CD4-positive, alpha-beta T cell treated with Interleukin-6 for 4 hours (primary cell): ENCODE data around the gene MCM8.
"Not testable (repeated sequence)": the region's sequence is repeated elsewhere in the genome, so short reads cannot be mapped to it uniquely, and the experiment has no call there.

ENCODE experiments used
- DNase-seq: peaks from one replicate; pipeline ENCODE4 v3.0.0-alpha.2; 2020; ENCODE audit warnings: mixed read lengths

MCM8 gene

GRCh38 chr20:6007529-6008103 is 57.2 kb downstream of the MCM8 start:
- DNase-seq, result no peak

- DNase-seq, result peak; percentile 7
Observed at GRCh38 chr20:6008254-6008653, 57.8 kb downstream of the MCM8 start.

GRCh38 chr20:6012179-6012578 is 61.7 kb downstream of the MCM8 start:
- DNase-seq, result no peak

GRCh38 chr20:6014017-6014416 is 63.6 kb downstream of the MCM8 start:
- DNase-seq, result no peak

- no peak for DNase-seq
Observed at GRCh38 chr20:6014957-6015356, 64.5 kb downstream of the MCM8 start.

- DNase-seq, result no peak
Observed at GRCh38 chr20:6017467-6017866, 67.0 kb downstream of the MCM8 start.

- no peak for DNase-seq
Observed at GRCh38 chr20:6017880-6018279, 67.4 kb downstream of the MCM8 start.

- no peak for DNase-seq
Observed at GRCh38 chr20:6024768-6025167, 74.3 kb downstream of the MCM8 start.

GRCh38 chr20:6026051-6026450 is 75.6 kb downstream of the MCM8 start:
- DNase-seq, result no peak

- DNase-seq, result no peak
Observed at GRCh38 chr20:6028818-6029217, 78.4 kb downstream of the MCM8 start.

- DNase-seq, result no peak
Observed at GRCh38 chr20:6029538-6029937, 79.1 kb downstream of the MCM8 start.

GRCh38 chr20:6030453-6031080 is 80.1 kb downstream of the MCM8 start:
- DNase-seq, result no peak

GRCh38 chr20:6032907-6033306 is 82.5 kb downstream of the MCM8 start:
- DNase-seq, result not testable (repeated sequence)

- no peak for DNase-seq
Observed at GRCh38 chr20:6034134-6034969, 83.9 kb downstream of the MCM8 start.

GRCh38 chr20:6036213-6036612 is 85.8 kb downstream of the MCM8 start:
- DNase-seq, result no peak

- DNase-seq, result no peak
Observed at GRCh38 chr20:6037082-6037481, 86.6 kb downstream of the MCM8 start.

GRCh38 chr20:6038256-6038655 is 87.8 kb downstream of the MCM8 start:
- no peak for DNase-seq

- DNase-seq, result no peak
Observed at GRCh38 chr20:6039766-6040165, 89.3 kb downstream of the MCM8 start.

GRCh38 chr20:6040540-6040939 is 90.1 kb downstream of the MCM8 start:
- DNase-seq, result no peak

- no peak for DNase-seq
Observed at GRCh38 chr20:6040958-6041807, 90.7 kb downstream of the MCM8 start.

GRCh38 chr20:6041808-6042265 is 91.4 kb downstream of the MCM8 start:
- no peak for DNase-seq

GRCh38 chr20:6044115-6044514 is 93.7 kb downstream of the MCM8 start:
- DNase-seq, result no peak

- no peak for DNase-seq
Observed at GRCh38 chr20:6045566-6045965, 95.1 kb downstream of the MCM8 start.
